ENCODE results near the gene SPR. TPM values are rescaled to one million over a fixed set of nuclear protein-coding genes. Genes with fewer than 3 reads are reported as not detected.

Gene SPR
- total RNA-seq, 1 donor from 2014 or later = 46.2 TPM

- Histone ChIP-seq H3K9me3 (no peaks in the 10 kb centered on the region), H3K27me3 (ENCODE audit: low read depth) (peaks cover 11% of the 10 kb centered on the region), H3K4me1 (no peaks in the 10 kb centered on the region), H3K36me3 (no peaks in the 10 kb centered on the region), H3K4me3 (no peak overlapping the region), H3K27ac (no peak overlapping the region)
- intact Hi-C loops (cut with DNase I) = no loop called here
- no peak for DNase-seq
- TF ChIP-seq, protein P1, sequence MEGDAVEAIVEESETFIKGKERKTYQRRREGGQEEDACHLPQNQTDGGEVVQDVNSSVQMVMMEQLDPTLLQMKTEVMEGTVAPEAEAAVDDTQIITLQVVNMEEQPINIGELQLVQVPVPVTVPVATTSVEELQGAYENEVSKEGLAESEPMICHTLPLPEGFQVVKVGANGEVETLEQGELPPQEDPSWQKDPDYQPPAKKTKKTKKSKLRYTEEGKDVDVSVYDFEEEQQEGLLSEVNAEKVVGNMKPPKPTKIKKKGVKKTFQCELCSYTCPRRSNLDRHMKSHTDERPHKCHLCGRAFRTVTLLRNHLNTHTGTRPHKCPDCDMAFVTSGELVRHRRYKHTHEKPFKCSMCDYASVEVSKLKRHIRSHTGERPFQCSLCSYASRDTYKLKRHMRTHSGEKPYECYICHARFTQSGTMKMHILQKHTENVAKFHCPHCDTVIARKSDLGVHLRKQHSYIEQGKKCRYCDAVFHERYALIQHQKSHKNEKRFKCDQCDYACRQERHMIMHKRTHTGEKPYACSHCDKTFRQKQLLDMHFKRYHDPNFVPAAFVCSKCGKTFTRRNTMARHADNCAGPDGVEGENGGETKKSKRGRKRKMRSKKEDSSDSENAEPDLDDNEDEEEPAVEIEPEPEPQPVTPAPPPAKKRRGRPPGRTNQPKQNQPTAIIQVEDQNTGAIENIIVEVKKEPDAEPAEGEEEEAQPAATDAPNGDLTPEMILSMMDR (IDR thresholded peaks at IDR 0.05) = no peak
- no peak for ATAC-seq
Measured at GRCh38 chr2:72935611-72935957, 48.4 kb downstream of the SPR start.

DNA sequence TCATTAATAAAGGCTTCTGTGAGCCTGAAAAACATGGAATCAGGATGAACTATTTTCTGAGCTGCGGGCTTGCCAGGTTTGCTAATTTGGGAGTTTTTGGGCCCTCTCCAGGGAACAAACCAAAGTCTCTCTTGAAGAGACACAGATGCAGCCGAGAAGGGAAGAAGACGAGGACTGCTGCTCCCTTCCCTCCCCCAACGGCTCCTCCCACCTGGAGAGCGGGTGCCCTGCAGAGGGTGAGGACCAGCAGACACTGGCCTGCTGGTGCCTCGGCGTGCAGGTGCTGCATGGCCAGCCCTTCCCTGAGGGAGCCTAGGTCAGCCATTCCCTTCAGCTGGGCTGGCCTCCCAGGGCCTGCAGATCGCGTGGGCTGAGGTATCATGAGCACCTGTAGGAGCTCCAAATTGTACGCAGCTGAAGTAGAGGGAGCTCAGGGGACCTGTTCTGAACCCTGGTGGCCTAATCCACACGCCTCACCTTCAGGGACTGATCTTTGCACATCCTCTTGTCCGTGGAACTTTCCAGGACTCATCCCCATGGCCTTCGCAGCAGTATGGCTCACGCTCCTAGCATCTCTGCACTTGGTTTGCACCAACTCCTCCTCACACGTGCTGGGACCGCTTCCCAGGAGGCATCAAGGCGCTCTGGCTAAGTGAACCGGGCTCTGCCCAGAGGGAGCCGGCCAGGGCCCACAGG, 49.6 kb downstream of the SPR start:
- Histone ChIP-seq H3K9me3 (no peaks in the 10 kb centered on the region), H3K4me1 (no peaks in the 10 kb centered on the region), H3K36me3 (no peaks in the 10 kb centered on the region), H3K4me3 (no peak overlapping the region), H3K27ac (no peak overlapping the region), H3K27me3 (ENCODE audit: low read depth) (peaks cover 7% of the 10 kb centered on the region)
- intact Hi-C loops (cut with DNase I) = no loop called here
- ATAC-seq (no peak), DNase-seq (no peak)
- TF ChIP-seq, protein P1 (IDR thresholded peaks at IDR 0.05) = no peak

GRCh38 chr2:72937356-72937669, 50.1 kb downstream of the SPR start:
- H3K27ac ChIP-seq = no peak overlapping the region

DNA sequence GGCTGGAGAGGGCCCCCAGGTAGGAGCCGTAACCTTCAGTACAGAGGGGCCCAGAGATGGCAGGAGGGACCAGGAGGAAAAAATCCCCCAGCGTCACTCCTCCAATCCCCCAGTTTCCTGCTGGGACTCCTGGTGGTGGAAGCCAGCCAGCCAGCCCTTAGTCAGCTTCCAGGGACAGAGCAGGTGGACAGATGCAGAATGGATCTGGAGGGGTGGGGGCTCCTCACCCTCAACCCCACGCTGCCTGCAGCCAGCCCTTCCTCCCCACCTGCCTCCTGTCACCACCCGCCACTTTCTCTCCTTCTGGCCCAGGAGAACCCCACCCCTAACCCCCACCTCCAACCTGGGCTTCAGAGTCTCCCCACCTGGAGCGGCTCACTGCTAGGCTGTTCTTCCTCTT, 51.2 kb downstream of the SPR start:
- TF ChIP-seq, protein P1 (IDR thresholded peaks at IDR 0.05) = no peak

More at GRCh38 chr2:72937356-72937669, 50.1 kb downstream of the SPR start:
- Histone ChIP-seq H3K4me3 (no peak overlapping the region), H3K4me1 (no peaks in the 10 kb centered on the region), H3K36me3 (no peaks in the 10 kb centered on the region), H3K9me3 (no peaks in the 10 kb centered on the region), H3K27me3 (ENCODE audit: low read depth) (peaks cover 5% of the 10 kb centered on the region)
- intact Hi-C loops (cut with DNase I) = no loop called here
- DNase-seq (no peak), ATAC-seq (no peak)
- TF ChIP-seq, protein P1 (IDR thresholded peaks at IDR 0.05) = no peak

GRCh38 chr2:72940361-72940760, 53.2 kb downstream of the SPR start:
- H3K9me3 ChIP-seq = no peaks in the 10 kb centered on the region
- no peaks in the 10 kb centered on the region for H3K27me3 ChIP-seq (ENCODE audit: low read depth)
- no peaks in the 10 kb centered on the region for H3K36me3 ChIP-seq
- TF ChIP-seq, protein P1 (IDR thresholded peaks at IDR 0.05) = no peak
- H3K4me1 ChIP-seq = no peaks in the 10 kb centered on the region
- intact Hi-C loops (cut with DNase I) = no loop called here
- ATAC-seq (no peak), DNase-seq (no peak)
- H3K4me3 ChIP-seq = no peak overlapping the region
- H3K27ac ChIP-seq = no peak overlapping the region

More for the DNA sequence above, 51.2 kb downstream of the SPR start:
- Histone ChIP-seq H3K27me3 (ENCODE audit: low read depth) (peaks cover 5% of the 10 kb centered on the region), H3K9me3 (no peaks in the 10 kb centered on the region), H3K4me1 (no peaks in the 10 kb centered on the region), H3K27ac (no peak overlapping the region), H3K4me3 (no peak overlapping the region), H3K36me3 (no peaks in the 10 kb centered on the region)
- DNase-seq (no peak), ATAC-seq (no peak)
- intact Hi-C loops (cut with DNase I) = no loop called here

Measured in lower lobe of right lung (tissue), 2 donors.